ENCODE data around the gene TEC. TPM values are rescaled to one million over a fixed set of nuclear protein-coding genes. Genes with fewer than 3 reads are reported as not detected.

Gene TEC
- polyA plus RNA-seq, 1 of the 3 experiments (the other 2 are of a cell fraction) = 0.85 TPM

GRCh38 chr4:48194971-48195370 is 74.7 kb downstream of the TEC start:
- no peak overlapping the region for H3K4me3 ChIP-seq (ENCODE audit: low read depth in 2 of 2, low read length in 1 of 2)
- ChIA-PET CTCF (no interaction called here), POLR2A (no interaction called here)
- H3K27ac ChIP-seq (ENCODE audit: low read depth in 2 of 2, low read length in 1 of 2) = no peak overlapping the region
- H3F3A ChIP-seq (replicated peaks; ENCODE audit: insufficient read depth) = no peaks in the 10 kb centered on the region
- H3K9me3 ChIP-seq = no peaks in the 10 kb centered on the region
- WGBS (ENCODE audit: low lambda C conversion rate) = 85% methylated on average over 1 of the region's 1 CpG
- H3K4me1 ChIP-seq (ENCODE audit: control insufficient read depth in 1 of 2, insufficient read depth in 2 of 2, low read depth in 1 of 2, low read length in 1 of 2) = peaks cover 3 to 4% of the 10 kb centered on the region in 2 experiments; a peak in 3 of 4 replicates
- DNase-seq = no peak
- no peak overlapping the region for H3K9ac ChIP-seq
- no peak overlapping the region for H2AFZ ChIP-seq (ENCODE audit: low read depth)
- no peaks in the 10 kb centered on the region for H4K20me1 ChIP-seq (ENCODE audit: insufficient read depth)
- H3K4me2 ChIP-seq = no peak overlapping the region
- no peaks in the 10 kb centered on the region for H3K27me3 ChIP-seq (ENCODE audit: insufficient read depth)
- H3K36me3 ChIP-seq (replicated peaks in 1 of 2; ENCODE audit: control insufficient read depth in 1 of 2, insufficient read depth in 2 of 2, low read length in 1 of 2) = no peaks in the 10 kb centered on the region
- H3K79me2 ChIP-seq (ENCODE audit: insufficient read depth) = no peaks in the 10 kb centered on the region
- H3K9me2 ChIP-seq = no peaks in the 10 kb centered on the region
- TF ChIP-seq TAF1 (IDR thresholded peaks at IDR 0.05; ENCODE audit: borderline replicate concordance, low read depth, low read length) = no peak
- no peak for TF ChIP-seq ELF1 (IDR thresholded peaks at IDR 0.05)
- TF ChIP-seq, protein P1, sequence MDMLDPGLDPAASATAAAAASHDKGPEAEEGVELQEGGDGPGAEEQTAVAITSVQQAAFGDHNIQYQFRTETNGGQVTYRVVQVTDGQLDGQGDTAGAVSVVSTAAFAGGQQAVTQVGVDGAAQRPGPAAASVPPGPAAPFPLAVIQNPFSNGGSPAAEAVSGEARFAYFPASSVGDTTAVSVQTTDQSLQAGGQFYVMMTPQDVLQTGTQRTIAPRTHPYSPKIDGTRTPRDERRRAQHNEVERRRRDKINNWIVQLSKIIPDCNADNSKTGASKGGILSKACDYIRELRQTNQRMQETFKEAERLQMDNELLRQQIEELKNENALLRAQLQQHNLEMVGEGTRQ (IDR thresholded peaks at IDR 0.05; ENCODE audit: borderline replicate concordance, low read depth, low read length) = no peak

GRCh38 chr4:48193921-48194468 is 75.6 kb downstream of the TEC start:
- H3K4me1 ChIP-seq (ENCODE audit: control insufficient read depth in 1 of 2, insufficient read depth in 2 of 2, low read depth in 1 of 2, low read length in 1 of 2) = peaks cover 3 to 4% of the 10 kb centered on the region in 2 experiments; a peak in 3 of 4 replicates
- H3K27ac ChIP-seq (ENCODE audit: low read depth in 2 of 2, low read length in 1 of 2) = no peak overlapping the region
- H2AFZ ChIP-seq (ENCODE audit: low read depth) = no peak overlapping the region
- POLR2A ChIA-PET = no interaction called here
- H3K9me3 ChIP-seq = no peaks in the 10 kb centered on the region
- WGBS (ENCODE audit: low lambda C conversion rate) = 100% methylated on average over 3 of the region's 3 CpGs
- no peaks in the 10 kb centered on the region for H3F3A ChIP-seq (replicated peaks; ENCODE audit: insufficient read depth)
- no peaks in the 10 kb centered on the region for H3K9me2 ChIP-seq
- no peaks in the 10 kb centered on the region for H4K20me1 ChIP-seq (ENCODE audit: insufficient read depth)
- DNase-seq = no peak
- no peaks in the 10 kb centered on the region for H3K36me3 ChIP-seq (replicated peaks in 1 of 2; ENCODE audit: control insufficient read depth in 1 of 2, insufficient read depth in 2 of 2, low read length in 1 of 2)
- H3K9ac ChIP-seq = no peak overlapping the region
- H3K4me3 ChIP-seq (ENCODE audit: low read depth in 2 of 2, low read length in 1 of 2) = no peak overlapping the region
- H3K4me2 ChIP-seq = no peak overlapping the region
- TF ChIP-seq FOSL2 (IDR thresholded peaks at IDR 0.05; ENCODE audit: borderline replicate concordance, low read depth) = no peak
- TF ChIP-seq TAF1 (IDR thresholded peaks at IDR 0.05; ENCODE audit: borderline replicate concordance, low read depth, low read length) = no peak
- TF ChIP-seq CHD2 (IDR thresholded peaks at IDR 0.05; ENCODE audit: low read length, partially characterized antibody) = no peak
- TF ChIP-seq JUND (IDR thresholded peaks at IDR 0.05) = no peak
- TF ChIP-seq GATA2 (CRISPR knock-in tag; IDR thresholded peaks at IDR 0.05) = no peak
- no peak for TF ChIP-seq USF1 (IDR thresholded peaks at IDR 0.05; ENCODE audit: borderline replicate concordance, low read depth)
- TF ChIP-seq GABPA (IDR thresholded peaks at IDR 0.05; ENCODE audit: low read depth) = no peak
- no peak for TF ChIP-seq NRF1 (IDR thresholded peaks at IDR 0.05; ENCODE audit: low read depth, low read length)
- TF ChIP-seq REST (IDR thresholded peaks at IDR 0.05; ENCODE audit: low read depth, low read length) = no peak
- TF ChIP-seq EZH2phosphoT487 (IDR thresholded peaks at IDR 0.05; ENCODE audit: borderline replicate concordance, low read depth) = no peak
- no peak for TF ChIP-seq TEAD4 (IDR thresholded peaks at IDR 0.05; ENCODE audit: borderline replicate concordance, insufficient read depth)
- TF ChIP-seq MXI1 (IDR thresholded peaks at IDR 0.05; ENCODE audit: low read depth, low read length) = no peak
- TF ChIP-seq YY1 (IDR thresholded peaks at IDR 0.05; ENCODE audit: low read depth) = no peak
- no peak for TF ChIP-seq TCF12 (IDR thresholded peaks at IDR 0.05)
- TF ChIP-seq CTCF (IDR thresholded peaks at IDR 0.05) = no peak
- no peak for TF ChIP-seq MEF2A (IDR thresholded peaks at IDR 0.05; ENCODE audit: borderline replicate concordance, low read depth)
- H3K79me2 ChIP-seq (ENCODE audit: insufficient read depth) = no peaks in the 10 kb centered on the region
- CTCF ChIA-PET = interaction anchor here (0.5 to 1.0 kb wide), 2 partner anchors 10 to 33 kb away, joined by 3 to 4 read pairs; no protein-coding TSS in a partner anchor
- H3K27me3 ChIP-seq (ENCODE audit: insufficient read depth) = no peaks in the 10 kb centered on the region

All from SK-N-SH (cell line).